ENCODE measurements around the gene GIPR. TPM values are rescaled to one million over a fixed set of nuclear protein-coding genes. Genes with fewer than 3 reads are reported as not detected.
"Not testable (repeated sequence)": the region's sequence is repeated elsewhere in the genome, so short reads cannot be mapped to it uniquely, and the experiment has no call there.

The GIPR gene
- total and polyA plus RNA-seq, 4 experiments from 2014 or later = 0.12 to 6.4 (median 6.1) TPM; not detected in 1

DNA sequence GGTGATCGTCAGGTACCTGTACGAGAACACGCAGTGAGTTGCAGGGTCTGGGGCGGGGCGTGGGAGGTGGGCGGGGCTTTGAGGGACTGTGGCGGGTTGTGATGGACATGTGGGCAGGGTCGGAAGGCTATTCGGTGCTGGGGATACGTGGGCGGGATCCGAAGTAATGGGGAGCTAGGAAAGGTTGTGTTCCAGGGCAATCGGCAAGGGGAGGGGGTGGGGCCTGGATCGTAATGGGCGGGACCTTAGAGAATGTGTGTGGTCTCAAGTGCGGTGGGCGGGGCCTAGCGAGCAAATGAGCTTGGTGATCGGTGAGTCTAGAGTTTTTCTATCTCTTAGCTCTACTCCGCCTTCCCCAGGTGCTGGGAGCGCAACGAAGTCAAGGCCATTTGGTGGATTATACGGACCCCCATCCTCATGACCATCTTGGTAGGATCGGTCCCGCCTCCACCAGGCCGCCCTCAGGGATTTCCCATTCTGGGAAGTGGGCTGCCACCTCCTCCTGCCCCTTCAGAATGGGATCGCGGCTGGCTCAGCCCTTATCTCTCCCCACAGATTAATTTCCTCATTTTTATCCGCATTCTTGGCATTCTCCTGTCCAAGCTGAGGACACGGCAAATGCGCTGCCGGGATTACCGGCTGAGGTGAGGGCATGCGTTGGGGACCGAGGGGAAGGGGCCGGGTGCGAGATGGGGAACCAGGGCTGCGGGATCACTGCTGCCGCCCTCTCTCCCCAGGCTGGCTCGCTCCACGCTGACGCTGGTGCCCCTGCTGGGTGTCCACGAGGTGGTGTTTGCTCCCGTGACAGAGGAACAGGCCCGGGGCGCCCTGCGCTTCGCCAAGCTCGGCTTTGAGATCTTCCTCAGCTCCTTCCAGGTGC lies 9.6 kb downstream of the GIPR start:
- H3K36me3 Mint-ChIP-seq = peaks cover 0 to 5% of the 10 kb centered on the region in 2 donors
- no peaks in the 10 kb centered on the region for H3K9me3 ChIP-seq (ENCODE audit: control insufficient read depth in 1 of 2, low read length in 2 of 2)

DNA sequence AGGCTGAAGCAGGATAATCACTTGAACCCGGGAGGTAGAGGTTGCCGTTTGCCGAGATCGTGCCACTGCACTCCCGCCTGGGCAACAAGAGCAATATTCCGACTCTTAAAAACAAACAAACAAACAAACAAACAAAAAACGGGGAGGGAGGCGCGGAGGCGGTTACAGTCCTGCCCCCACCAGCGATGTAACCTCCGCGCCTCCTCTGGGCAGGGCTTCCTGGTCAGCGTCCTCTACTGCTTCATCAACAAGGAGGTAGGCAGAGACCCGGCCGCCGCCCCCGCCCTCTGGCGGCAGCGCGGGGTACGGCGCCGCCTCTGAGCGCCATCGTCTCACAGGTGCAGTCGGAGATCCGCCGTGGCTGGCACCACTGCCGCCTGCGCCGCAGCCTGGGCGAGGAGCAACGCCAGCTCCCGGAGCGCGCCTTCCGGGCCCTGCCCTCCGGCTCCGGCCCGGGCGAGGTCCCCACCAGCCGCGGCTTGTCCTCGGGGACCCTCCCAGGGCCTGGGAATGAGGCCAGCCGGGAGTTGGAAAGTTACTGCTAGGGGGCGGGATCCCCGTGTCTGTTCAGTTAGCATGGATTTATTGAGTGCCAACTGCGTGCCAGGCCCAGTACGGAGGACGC lies 13.5 kb downstream of the GIPR start:
- H3K27me3 ChIP-seq (ENCODE audit: insufficient read depth, low read length) = no peaks in the 10 kb centered on the region
- intact Hi-C loops (cut with micrococcal nuclease) = loop anchor here (1.0 to 5.0 kb wide), 6 partner anchors 11 to 158 kb away; partner anchors contain the start of genes GIPR and QPCTL
- peak; percentile 78 to 89 (median 85) for DNase-seq
- ChIA-PET POLR2A (ENCODE audit: partially characterized antibody) (interaction anchor here (1.1 to 8.6 kb wide), 5 partner anchors 10 to 43 kb away, joined by 3 to 57 read pairs (median 8); partner anchors contain the start of genes EML2, GIPR, QPCTL and SNRPD2), CTCF (ENCODE audit: partially characterized antibody) (interaction anchor here (0.7 to 7.8 kb wide), 17 partner anchors 10 to 225 kb away, joined by 3 to 110 read pairs (median 4); partner anchors contain the start of genes QPCTL, SIX5 and SNRPD2)
- H3K4me3 ChIP-seq (ENCODE audit: low read length in 2 of 2) = peak overlapping the region in 1 of 2 donors; percentile 42
- Mint-ChIP-seq H3K27ac (peak overlapping the region; percentile 57 to 92 (median 78)), H3K27me3 (peaks cover 0 to 5% of the 10 kb centered on the region in 2 donors), H3K36me3 (peaks cover 9 to 26% of the 10 kb centered on the region in 2 donors), H3K4me3 (peak overlapping the region; percentile 78 to 88 (median 86)), H3K9me3 (no peaks in the 10 kb centered on the region), H3K4me1 (peaks cover 11 to 30% (median 20%) of the 10 kb centered on the region in 4 donors)
- H3K36me3 ChIP-seq (ENCODE audit: insufficient read depth, low read length) = peaks cover 11% of the 10 kb centered on the region
- peak overlapping the region; percentile 35 for H3K27ac ChIP-seq (ENCODE audit: low read depth, low read length)
- peaks cover 24% of the 10 kb centered on the region for H3K4me1 ChIP-seq (ENCODE audit: insufficient read depth, low read length)
- no peaks in the 10 kb centered on the region for H3K9me3 ChIP-seq (ENCODE audit: control insufficient read depth in 1 of 2, low read length in 2 of 2)

More for the DNA sequence above, 9.6 kb downstream of the GIPR start:
- H3K27me3 Mint-ChIP-seq = peaks cover 0 to 7% of the 10 kb centered on the region in 2 donors
- Histone ChIP-seq H3K4me1 (ENCODE audit: insufficient read depth, low read length) (peaks cover 26% of the 10 kb centered on the region), H3K36me3 (ENCODE audit: insufficient read depth, low read length) (no peaks in the 10 kb centered on the region), H3K27me3 (ENCODE audit: insufficient read depth, low read length) (no peaks in the 10 kb centered on the region), H3K4me3 (ENCODE audit: low read length in 2 of 2) (peak overlapping the region in 1 of 2 donors; percentile 27), H3K27ac (ENCODE audit: low read depth, low read length) (no peak overlapping the region)
- no peaks in the 10 kb centered on the region for H3K9me3 Mint-ChIP-seq
- ChIA-PET POLR2A (ENCODE audit: partially characterized antibody) (interaction anchor here (0.7 to 8.6 kb wide), 8 partner anchors 9 to 52 kb away, joined by 3 to 57 read pairs (median 4); partner anchors contain the start of genes GIPR, QPCTL and SNRPD2), CTCF (ENCODE audit: partially characterized antibody) (interaction anchor here (1.0 to 7.8 kb wide), 7 partner anchors 11 to 121 kb away, joined by 3 to 110 read pairs (median 5); partner anchors contain the start of genes QPCTL and SNRPD2)
- DNase-seq = peak; percentile 60 to 92 (median 78)
- H3K4me3 Mint-ChIP-seq = peak overlapping the region; percentile 83 to 96 (median 88)
- H3K4me1 Mint-ChIP-seq = peaks cover 12 to 28% (median 20%) of the 10 kb centered on the region in 4 donors
- H3K27ac Mint-ChIP-seq = peak overlapping the region in 6 of 7 donors; percentile 69 to 91 (median 74)
- intact Hi-C loops (cut with micrococcal nuclease) = loop anchor here (1.0 kb wide), 1 partner anchor 15 kb away; the partner anchor contains the start of gene QPCTL

DNA sequence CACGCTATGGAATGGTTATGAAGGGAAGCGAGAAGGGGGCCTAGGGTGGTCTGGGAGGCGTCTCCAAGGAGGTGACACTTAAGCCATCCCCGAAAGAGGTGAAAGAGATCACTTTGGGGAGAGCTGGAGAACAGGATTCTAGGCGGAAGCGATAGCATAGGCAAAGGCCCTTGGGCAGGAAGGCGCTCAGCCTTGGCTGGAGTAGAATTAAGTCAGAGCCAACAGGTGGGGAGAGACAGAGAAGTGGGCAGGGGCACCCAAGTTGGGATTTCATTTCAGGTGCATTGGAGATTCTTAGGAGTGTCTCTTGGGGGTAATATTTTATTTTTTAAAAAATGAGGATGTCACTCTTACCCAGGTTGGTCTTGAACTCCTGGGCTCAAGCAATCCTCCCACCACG lies 14.1 kb downstream of the GIPR start:
- Mint-ChIP-seq H3K4me1 (peaks cover 11 to 30% (median 16%) of the 10 kb centered on the region in 4 donors), H3K36me3 (peaks cover 13 to 30% of the 10 kb centered on the region in 2 donors), H3K4me3 (peak overlapping the region in 4 of 8 donors; percentile 6 to 78 (median 43)), H3K27ac (peak overlapping the region in 5 of 7 donors; percentile 27 to 88 (median 73)), H3K27me3 (peaks cover 0 to 5% of the 10 kb centered on the region in 2 donors), H3K9me3 (no peaks in the 10 kb centered on the region)
- Histone ChIP-seq H3K4me3 (ENCODE audit: low read length in 2 of 2) (peak overlapping the region in 1 of 2 donors; percentile 31), H3K36me3 (ENCODE audit: insufficient read depth, low read length) (peaks cover 15% of the 10 kb centered on the region), H3K9me3 (ENCODE audit: control insufficient read depth in 1 of 2, low read length in 2 of 2) (no peaks in the 10 kb centered on the region), H3K27ac (ENCODE audit: low read depth, low read length) (peak overlapping the region; percentile 35), H3K27me3 (ENCODE audit: insufficient read depth, low read length) (no peaks in the 10 kb centered on the region), H3K4me1 (ENCODE audit: insufficient read depth, low read length) (peaks cover 20% of the 10 kb centered on the region)
- DNase-seq = no peak
- CTCF ChIA-PET (ENCODE audit: partially characterized antibody) = interaction anchor here (0.8 to 7.8 kb wide), 5 partner anchors 10 to 87 kb away, joined by 3 to 110 read pairs (median 3); partner anchors contain the start of genes QPCTL, SIX5 and SNRPD2
- POLR2A ChIA-PET (ENCODE audit: partially characterized antibody) = interaction anchor here (1.3 to 8.6 kb wide), 5 partner anchors 10 to 213 kb away, joined by 3 to 57 read pairs (median 8); partner anchors contain the start of genes GIPR, QPCTL and SNRPD2
- intact Hi-C loops (cut with micrococcal nuclease) = loop anchor here (5.0 kb wide), 1 partner anchor 35 kb away; no protein-coding TSS in a partner anchor

DNA sequence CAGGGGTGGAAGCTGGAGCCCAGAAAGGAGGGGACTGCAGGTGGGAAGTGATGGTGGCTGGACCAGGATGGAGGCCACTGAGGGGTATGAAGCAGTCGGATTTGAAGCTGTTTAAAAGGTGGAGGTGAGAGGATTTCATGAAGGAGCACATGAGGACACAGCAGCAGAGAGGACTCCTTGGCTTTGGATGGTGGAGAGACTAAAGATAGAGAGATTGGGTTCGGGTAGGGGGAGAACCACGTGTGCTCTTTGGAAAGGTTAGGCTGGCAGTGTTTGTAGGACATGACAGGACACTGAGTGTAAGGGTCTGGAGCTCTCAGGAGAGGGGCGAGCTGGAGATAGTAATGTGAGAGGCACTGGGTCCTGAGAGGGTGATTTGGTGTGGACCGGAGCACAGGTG lies 14.9 kb downstream of the GIPR start:
- Histone ChIP-seq H3K4me1 (ENCODE audit: insufficient read depth, low read length) (peaks cover 13% of the 10 kb centered on the region), H3K27me3 (ENCODE audit: insufficient read depth, low read length) (no peaks in the 10 kb centered on the region), H3K27ac (ENCODE audit: low read depth, low read length) (no peak overlapping the region), H3K36me3 (ENCODE audit: insufficient read depth, low read length) (peaks cover 23% of the 10 kb centered on the region), H3K9me3 (ENCODE audit: control insufficient read depth in 1 of 2, low read length in 2 of 2) (no peaks in the 10 kb centered on the region), H3K4me3 (ENCODE audit: low read length in 2 of 2) (no peak overlapping the region)
- Mint-ChIP-seq H3K9me3 (no peaks in the 10 kb centered on the region), H3K4me3 (peak overlapping the region in 1 of 8 donors; percentile 8), H3K27me3 (no peaks in the 10 kb centered on the region), H3K27ac (peak overlapping the region in 4 of 7 donors; percentile 24 to 45 (median 30)), H3K36me3 (peaks cover 14 to 36% of the 10 kb centered on the region in 2 donors), H3K4me1 (peaks cover 5 to 23% (median 10%) of the 10 kb centered on the region in 4 donors)
- ChIA-PET CTCF (ENCODE audit: partially characterized antibody) (interaction anchor here (3.9 to 7.8 kb wide), 2 partner anchors 9 to 41 kb away, joined by 22 to 110 read pairs; partner anchors contain the start of genes QPCTL and SNRPD2), POLR2A (ENCODE audit: partially characterized antibody) (interaction anchor here (0.7 to 8.6 kb wide), 4 partner anchors 9 to 214 kb away, joined by 3 to 57 read pairs (median 8); partner anchors contain the start of genes QPCTL and SNRPD2)
- intact Hi-C loops (cut with micrococcal nuclease) = loop anchor here (5.0 kb wide), 1 partner anchor 34 kb away; no protein-coding TSS in a partner anchor
- DNase-seq = no peak

DNA sequence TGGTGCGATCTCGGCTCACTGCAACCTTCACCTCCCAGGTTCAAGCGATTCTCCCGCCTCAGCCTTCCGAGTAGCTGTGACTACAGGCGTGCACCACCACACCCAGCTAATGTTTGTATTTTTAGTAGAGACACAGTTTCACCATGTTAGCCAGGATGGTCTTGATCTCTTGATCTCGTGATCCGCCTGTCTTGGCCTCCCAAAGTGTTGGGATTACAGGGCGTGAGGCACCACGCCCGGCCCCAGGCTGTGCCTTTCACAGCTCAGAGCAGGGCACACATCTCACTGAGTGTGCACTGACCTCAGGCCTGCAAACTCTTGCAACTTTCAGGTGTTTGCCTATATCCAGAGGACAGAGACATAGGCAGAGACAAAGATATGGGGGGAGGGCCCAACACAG lies 17.0 kb downstream of the GIPR start:
- H3K9me3 Mint-ChIP-seq; DNase-seq; H3K9me3 ChIP-seq (ENCODE audit: control insufficient read depth in 1 of 2, low read length in 2 of 2); intact Hi-C loops (cut with micrococcal nuclease); H3K4me1 ChIP-seq (ENCODE audit: insufficient read depth, low read length); H3K27me3 Mint-ChIP-seq; H3K27ac ChIP-seq (ENCODE audit: low read depth, low read length); POLR2A ChIA-PET (ENCODE audit: partially characterized antibody); H3K27ac Mint-ChIP-seq; H3K4me3 ChIP-seq (ENCODE audit: low read length in 2 of 2); H3K27me3 ChIP-seq (ENCODE audit: insufficient read depth, low read length): not testable (repeated sequence)
- CTCF ChIA-PET (ENCODE audit: partially characterized antibody) = interaction anchor here (1.6 kb wide), 1 partner anchor 9 kb away, joined by 5 read pairs; no protein-coding TSS in a partner anchor
- H3K36me3 Mint-ChIP-seq = peaks cover 19 to 43% of the 10 kb centered on the region in 2 donors
- H3K4me3 Mint-ChIP-seq = peak overlapping the region in 1 of 8 donors; percentile 17
- H3K36me3 ChIP-seq (ENCODE audit: insufficient read depth, low read length) = peaks cover 37% of the 10 kb centered on the region
- H3K4me1 Mint-ChIP-seq = peaks cover 8 to 26% (median 9%) of the 10 kb centered on the region in 4 donors

DNA sequence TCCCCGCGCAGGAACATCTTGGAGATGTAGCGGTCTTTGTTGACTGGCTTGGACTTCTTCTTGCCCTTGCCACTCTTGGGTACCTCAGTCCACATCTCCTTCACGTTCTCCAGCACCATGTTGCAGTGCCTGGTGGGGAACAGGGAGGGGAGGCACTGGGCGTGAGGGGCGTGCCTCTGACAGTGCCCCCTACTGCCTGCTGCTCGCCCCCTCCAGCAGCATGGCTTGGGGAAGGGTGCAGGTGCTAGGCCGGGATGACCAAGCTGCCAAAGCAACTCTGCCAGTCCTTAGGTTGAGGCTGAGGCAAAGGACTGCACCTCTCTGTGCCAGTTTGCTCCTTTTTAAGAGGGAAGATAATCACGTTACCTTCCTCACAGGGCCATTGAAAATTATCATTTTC lies 19.6 kb downstream of the GIPR start:
- Histone ChIP-seq H3K4me1 (ENCODE audit: insufficient read depth, low read length) (peaks cover 8% of the 10 kb centered on the region), H3K36me3 (ENCODE audit: insufficient read depth, low read length) (peaks cover 37% of the 10 kb centered on the region), H3K27ac (ENCODE audit: low read depth, low read length) (no peak overlapping the region), H3K27me3 (ENCODE audit: insufficient read depth, low read length) (no peaks in the 10 kb centered on the region), H3K9me3 (ENCODE audit: control insufficient read depth in 1 of 2, low read length in 2 of 2) (no peaks in the 10 kb centered on the region), H3K4me3 (ENCODE audit: low read length in 2 of 2) (no peak overlapping the region)
- no peaks in the 10 kb centered on the region for H3K9me3 Mint-ChIP-seq
- H3K4me1 Mint-ChIP-seq = peaks cover 8 to 34% (median 10%) of the 10 kb centered on the region in 4 donors
- intact Hi-C loops (cut with micrococcal nuclease) = no loop called here
- H3K27ac Mint-ChIP-seq = no peak overlapping the region
- H3K36me3 Mint-ChIP-seq = peaks cover 19 to 52% of the 10 kb centered on the region in 2 donors
- ChIA-PET CTCF (ENCODE audit: partially characterized antibody) (interaction anchor here (0.6 to 1.0 kb wide), 3 partner anchors 23 to 61 kb away, joined by 3 to 4 read pairs (median 3); no protein-coding TSS in a partner anchor), POLR2A (ENCODE audit: partially characterized antibody) (interaction anchor here (1.7 kb wide), 1 partner anchor 10 kb away, joined by 5 read pairs; no protein-coding TSS in a partner anchor)
- no peaks in the 10 kb centered on the region for H3K27me3 Mint-ChIP-seq
- no peak overlapping the region for H3K4me3 Mint-ChIP-seq
- no peak for DNase-seq
